K562 (cell line): ENCODE results near the gene IL6R. TPM values are rescaled to one million over a fixed set of nuclear protein-coding genes. Genes with fewer than 3 reads are reported as not detected.
A peak's percentile ranks its signal among the peaks of the same experiment; 100 is the strongest.
"Not testable (repeated sequence)": the region's sequence is repeated elsewhere in the genome, so short reads cannot be mapped to it uniquely, and the experiment has no call there.

Experiments
- ATAC-seq: fragments of 200-7000 bp; cut with Tn5 transposase; 3 replicates; pipeline ENCODE4 v1.9.1; 2020; ENCODE audit warnings: moderate library complexity
- BruUV-seq: library from RNA; stranded (reverse); fragments of 400-500 nt; replicated peaks from 2 replicates; lab custom pipeline; 2021; lab: Mats Ljungman, UMichigan
- CTCF ChIA-PET: fragments of 300-600 bp; formaldehyde crosslinking; extraction: SDS; loops from one replicate; lab custom pipeline; 2021; ENCODE audit warnings: low intra/inter-chr PET ratio; lab: Yijun Ruan, JAX
- POLR2A ChIA-PET: fragments of 300-600, 350-650 bp; sonication (Branson Sonifier 250); formaldehyde crosslinking; extraction: SDS; loops from one replicate; lab custom pipeline; 2021; ENCODE audit warnings: antibody characterized with exemption, inconsistent platforms; lab: Yijun Ruan, JAX
- DNase-seq, 4 experiments: peaks; one replicate each; pipeline versions ENCODE4 v3.0.0 to v3.0.0-alpha.2; 2011 to 2018; ENCODE audit warnings: low spot score in 3 of 4, mixed read lengths in 3 of 4; ENCODE audit errors: extremely low read depth in 1 of 4
- FAIRE-seq: peaks from 2 replicates; lab custom pipeline; 2011; peaks lifted over from hg19 to GRCh38; lab: Jason Lieb, UNC
- H2AFZ ChIP-seq: 2 replicates; pipeline ENCODE4 v1.6.0; 2011; ENCODE audit warnings: low read depth, low read length, control low read depth, inconsistent platforms
- H3K27ac ChIP-seq: fragments of 200-600 bp; 3 replicates; pipeline ENCODE4 v1.8.0; 2011; ENCODE audit warnings: low read depth, mild to moderate bottlenecking, control low read depth, inconsistent platforms, low read length, moderate library complexity, mixed read lengths; ENCODE audit errors: extremely low read depth
- H3K27me3 ChIP-seq, 2 experiments: fragments of 300-600 bp in 1 of 2; 2 replicates in 1 of 2; 3 replicates in 1 of 2; pipeline versions ENCODE4 v1.6.0 to v1.8.0; 2011; ENCODE audit warnings: inconsistent platforms in 2 of 2, low read length in 2 of 2, mild to moderate bottlenecking in 1 of 2, mixed read lengths in 1 of 2, moderate library complexity in 1 of 2; ENCODE audit not compliant: control insufficient read depth in 2 of 2, insufficient read depth in 2 of 2
- H3K36me3 ChIP-seq: fragments of 300-600 bp; 3 replicates; pipeline ENCODE4 v1.8.0; 2011; ENCODE audit warnings: mild to moderate bottlenecking, low read length, inconsistent platforms; ENCODE audit not compliant: control insufficient read depth, insufficient read depth
- H3K4me1 ChIP-seq, 2 experiments: fragments of 200-600 bp in 1 of 2; replicated peaks in 1 of 2; 2 replicates in 1 of 2; 3 replicates in 1 of 2; pipeline versions ENCODE4 v1.5.1 to v1.8.0; 2011; ENCODE audit warnings: inconsistent platforms in 2 of 2, low read length in 2 of 2, mild to moderate bottlenecking in 1 of 2, mixed read lengths in 1 of 2, moderate library complexity in 1 of 2; ENCODE audit not compliant: control insufficient read depth in 2 of 2, insufficient read depth in 2 of 2
- H3K4me2 ChIP-seq: 2 replicates; pipeline ENCODE4 v1.6.1; 2011; ENCODE audit warnings: low read length, control low read depth, inconsistent platforms, mixed read lengths; ENCODE audit not compliant: insufficient read depth
- H3K4me3 ChIP-seq: fragments of 200-600 bp; sonication (generic), shearing (Covaris generic); 2 replicates; pipeline ENCODE4 v1.5.1; 2016; ENCODE audit warnings: control low read depth, inconsistent platforms
- H3K79me2 ChIP-seq: fragments of 200-600 bp; 3 replicates; pipeline ENCODE4 v1.8.0; 2011; ENCODE audit warnings: low read length, inconsistent platforms; ENCODE audit not compliant: control insufficient read depth, insufficient read depth
- H3K9ac ChIP-seq, 2 experiments: 2 replicates each; pipeline versions ENCODE4 v1.6.0 to v1.6.1; 2011; ENCODE audit warnings: low read depth in 2 of 2, low read length in 2 of 2, control low read depth in 1 of 2, inconsistent platforms in 1 of 2, mild to moderate bottlenecking in 1 of 2, mixed read lengths in 1 of 2; ENCODE audit not compliant: insufficient read depth in 1 of 2
- H3K9me1 ChIP-seq: one replicate; pipeline ENCODE4 v1.6.0; 2011; ENCODE audit warnings: inconsistent platforms, mild to moderate bottlenecking, low read length, moderate library complexity; ENCODE audit not compliant: control insufficient read depth, insufficient read depth
- H3K9me3 ChIP-seq: replicated peaks from 2 replicates; pipeline ENCODE4 v1.5.1; 2011; ENCODE audit warnings: low read depth, low read length, inconsistent platforms; ENCODE audit not compliant: control insufficient read depth, insufficient read depth
- H4K20me1 ChIP-seq: replicated peaks from 2 replicates; pipeline ENCODE4 v1.6.1; 2011; ENCODE audit warnings: low read length, inconsistent platforms, mixed read lengths; ENCODE audit not compliant: control insufficient read depth, insufficient read depth
- CBX5 ChIP-seq: IDR thresholded peaks from 2 replicates; pipeline ENCODE4 v1.6.1; 2014; ENCODE audit warnings: low read depth, borderline replicate concordance
- MXI1 ChIP-seq: IDR thresholded peaks from 2 replicates; pipeline ENCODE4 v1.6.1; 2011; ENCODE audit warnings: low read depth, mild to moderate bottlenecking, improper control_type of control experiment, low read length
- NONO ChIP-seq, 2 experiments: fragments of 200-400 bp in 1 of 2; fragments of 450-650 bp in 1 of 2; formaldehyde crosslinking in 1 of 2; IDR thresholded peaks; 2 replicates each; pipeline ENCODE4 v1.6.1; 2017; ENCODE audit warnings: low read depth in 2 of 2, mild to moderate bottlenecking in 2 of 2, moderate library complexity in 2 of 2, low read length in 1 of 2
- RBM25 ChIP-seq: fragments of 200-400 bp; formaldehyde crosslinking; IDR thresholded peaks from 2 replicates; pipeline ENCODE4 v1.6.1; 2018; ENCODE audit warnings: low read length, low read depth, moderate library complexity; ENCODE audit not compliant: severe bottlenecking
- ZNF12 ChIP-seq: sonication (generic); formaldehyde crosslinking; IDR thresholded peaks from 2 replicates; pipeline ENCODE4 v1.4.0; 2020; ENCODE audit warnings: mild to moderate bottlenecking, missing genetic modification reagents
- ZNF121 ChIP-seq: sonication (generic); formaldehyde crosslinking; conservative IDR thresholded peaks from 2 replicates; pipeline ENCODE4 v1.8.0; 2022; ENCODE audit warnings: missing genetic modification reagents
- WGBS: fragments of 100-300 bp; shearing (Covaris generic); methylation state at CpG from one replicate; pipeline ENCODE4 v1.1.6; 2016; ENCODE audit warnings: low coverage, mixed read lengths; ENCODE audit not compliant: insufficient coverage; ENCODE audit errors: missing lambda C conversion rate; 5-methylcytosine and 5-hydroxymethylcytosine counted together
- in situ Hi-C: fragments of 300-500 bp; cut with MboI; formaldehyde crosslinking; loops from 4 replicates; pipeline ENCODE4 v1.15.0; 2018; ENCODE audit warnings: inconsistent platforms, mixed read lengths
- intact Hi-C: fragments of 100-400 bp; cut with micrococcal nuclease; formaldehyde crosslinking; loops from 2 replicates; pipeline ENCODE4 v1.14.2; 2022
- polyA plus RNA-seq, 8 experiments: library from polyadenylated mRNA; depleted of rRNA in 4 of 8; stranded (reverse) in 5 of 8; unstranded in 3 of 8; fragments of >200 nt; fragmentation: Nextera tagmentation in 2 of 8; fragmentation: Illumina TruSeq in 1 of 8; extraction: Ambion mirVana in 2 of 8; extraction: Trizol in 1 of 8; gene quantifications; 2 replicates each; pipeline versions ENCODE4 v1.2.1 to v1.2.3, GENCODE V29; 2011 to 2014; ENCODE audit warnings: inconsistent platforms in 1 of 8, missing spikeins in 1 of 8
- total RNA-seq, 7 experiments: library from RNA; depleted of rRNA in 6 of 7; stranded (reverse); fragments of >200 nt in 6 of 7; fragmentation: Illumina TruSeq in 2 of 7; extraction: Trizol in 2 of 7; gene quantifications; 2 replicates each; pipeline versions ENCODE4 v1.2.1 to v1.2.3, GENCODE V29; 2011 to 2021; ENCODE audit warnings: low replicate concordance in 1 of 7

The IL6R gene
- total and polyA plus RNA-seq, 9 of the 15 experiments (the other 6 are each of a cell fraction or from before 2014, with no cell fraction given), result 0.05 to 1.1 (median 0.11) TPM; not detected in 2

- BruUV-seq, result no TSS peak
- Histone ChIP-seq H3K9ac (no peak overlapping the region), H3K4me1 (peaks cover 0 to 5% of the 10 kb centered on the region in 2 experiments; a peak in 1 of 5 replicates), H4K20me1 (no peaks in the 10 kb centered on the region), H3K9me3 (no peaks in the 10 kb centered on the region; the same call in 1 of the 2 replicates), H3K27ac (no peak overlapping the region), H3K79me2 (no peaks in the 10 kb centered on the region), H3K36me3 (no peaks in the 10 kb centered on the region), H3K27me3 (no peaks in the 10 kb centered on the region), H3K4me3 (no peak overlapping the region), H3K9me1 (no peaks in the 10 kb centered on the region), H2AFZ (no peak overlapping the region), H3K4me2 (no peak overlapping the region)
- intact Hi-C loops (no loop called here), in situ Hi-C loops (no loop called here)
- ATAC-seq (no peak), DNase-seq (no peak), FAIRE-seq (no peak)
- CTCF ChIA-PET, result no interaction called here
- peak; percentile 84 for TF ChIP-seq ZNF121 (CRISPR knock-in tag)
- no peak for TF ChIP-seq CBX5
- TF ChIP-seq NONO (IDR thresholded peaks at IDR 0.05; ENCODE audit: low read depth in 2 of 2, low read length in 1 of 2), result no peak
- TF ChIP-seq RBM25, result peak; percentile 57
- no peak for TF ChIP-seq MXI1
- POLR2A ChIA-PET, result no interaction called here
Measured at GRCh38 chr1:154360288-154360687, 44.9 kb upstream of the IL6R start.

GRCh38 chr1:154360881-154361280, 44.3 kb upstream of the IL6R start:
- DNase-seq, POLR2A ChIA-PET, CTCF ChIA-PET, H3K9ac ChIP-seq, H3K27me3 ChIP-seq, H3K9me1 ChIP-seq, ATAC-seq, in situ Hi-C loops, H4K20me1 ChIP-seq: not testable (repeated sequence)
- TF ChIP-seq ZNF12, result peak; percentile 99
- TF ChIP-seq, all 486 proteins: peak for 1; not testable (repeated sequence) for 485
- H2AFZ ChIP-seq, H3K4me3 ChIP-seq, FAIRE-seq, H3K9me3 ChIP-seq, H3K4me2 ChIP-seq, H3K79me2 ChIP-seq, H3K27ac ChIP-seq, BruUV-seq, H3K36me3 ChIP-seq, intact Hi-C loops, H3K4me1 ChIP-seq: not testable (repeated sequence)
- 70% methylated on average over 5 of the region's 5 CpGs for WGBS
